NCI-H748 (cell line): ENCODE results near the gene SDHC.

Experiments used
- DNase-seq: peaks from one replicate; lab custom pipeline; 2025; ENCODE audit not compliant: unreplicated experiment; lab: John Stamatoyannopoulos, UW

SDHC gene

GRCh38 chr1:161314201-161314981 is at the start of gene SDHC:
TSS of gene SDHC (plus strand) at chr1:161314381. CDS start at chr1:161314406, 25 bp downstream.
- DNase-seq = peak; percentile 91

- DNase-seq = no peak
These were observed 48.9 kb upstream of the SDHC start for GRCh38 chr1:161265305-161265704.

GRCh38 chr1:161266202-161266601 is 48.0 kb upstream of the SDHC start:
- peak; percentile 54 for DNase-seq

- DNase-seq = no peak
These were observed 47.3 kb upstream of the SDHC start for GRCh38 chr1:161266836-161267235.

GRCh38 chr1:161267321-161267720 is 46.9 kb upstream of the SDHC start:
- DNase-seq = no peak

GRCh38 chr1:161273402-161273801 is 40.8 kb upstream of the SDHC start:
- DNase-seq = no peak

GRCh38 chr1:161274874-161275273 is 39.3 kb upstream of the SDHC start:
- no peak for DNase-seq

- DNase-seq = no peak
These were observed 31.2 kb upstream of the SDHC start for GRCh38 chr1:161282991-161283390.

GRCh38 chr1:161285113-161285512 is 29.1 kb upstream of the SDHC start:
- DNase-seq = no peak

GRCh38 chr1:161285521-161285920 is 28.7 kb upstream of the SDHC start:
- DNase-seq = no peak

- no peak for DNase-seq
These were observed 26.6 kb upstream of the SDHC start for GRCh38 chr1:161287482-161288054.

GRCh38 chr1:161290779-161291178 is 23.4 kb upstream of the SDHC start:
- DNase-seq = no peak

GRCh38 chr1:161297415-161297814 is 16.8 kb upstream of the SDHC start:
- no peak for DNase-seq

- no peak for DNase-seq
These were observed 16.1 kb upstream of the SDHC start for GRCh38 chr1:161298116-161298515.

- DNase-seq = no peak
These were observed 14.8 kb upstream of the SDHC start for GRCh38 chr1:161299347-161299746.

GRCh38 chr1:161300478-161300877 is 13.7 kb upstream of the SDHC start:
- DNase-seq = no peak

- DNase-seq = no peak
These were observed 9.0 kb upstream of the SDHC start for GRCh38 chr1:161304927-161305866.

GRCh38 chr1:161305867-161306519 is 8.2 kb upstream of the SDHC start:
- no peak for DNase-seq

GRCh38 chr1:161307230-161307768 is 6.9 kb upstream of the SDHC start:
- no peak for DNase-seq

GRCh38 chr1:161307892-161308638 is 6.1 kb upstream of the SDHC start:
- DNase-seq = no peak
